ENCODE results near the gene SNAPC3. TPM values are rescaled to one million over a fixed set of nuclear protein-coding genes. Genes with fewer than 3 reads are reported as not detected.

SNAPC3 gene
- total RNA-seq, 2 experiments from 2014 or later, result 54.2 to 57.2 TPM

DNA sequence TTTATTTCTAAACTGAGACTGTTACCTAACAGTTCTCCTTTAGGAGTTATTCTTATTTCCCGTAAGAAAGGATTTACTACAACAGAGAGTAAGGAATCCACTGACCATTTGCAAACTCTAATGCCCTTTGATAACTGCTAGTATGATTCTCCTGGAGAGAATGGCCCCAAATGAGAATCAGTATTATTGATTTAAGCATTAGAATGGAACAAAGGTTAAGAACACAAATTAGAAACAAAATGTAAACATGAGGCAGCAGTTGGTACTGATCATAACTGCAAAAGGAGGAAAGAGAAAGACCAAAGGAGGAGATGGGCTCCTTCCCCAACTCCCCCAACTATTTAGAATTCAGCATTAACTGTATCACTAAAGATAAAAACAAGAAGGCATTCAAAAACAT, 57.4 kb downstream of the SNAPC3 start:
- POLR2A ChIA-PET, result interaction anchor here (0.6 kb wide), 1 partner anchor 72 kb away, joined by 3 read pairs; no protein-coding TSS in a partner anchor

DNA sequence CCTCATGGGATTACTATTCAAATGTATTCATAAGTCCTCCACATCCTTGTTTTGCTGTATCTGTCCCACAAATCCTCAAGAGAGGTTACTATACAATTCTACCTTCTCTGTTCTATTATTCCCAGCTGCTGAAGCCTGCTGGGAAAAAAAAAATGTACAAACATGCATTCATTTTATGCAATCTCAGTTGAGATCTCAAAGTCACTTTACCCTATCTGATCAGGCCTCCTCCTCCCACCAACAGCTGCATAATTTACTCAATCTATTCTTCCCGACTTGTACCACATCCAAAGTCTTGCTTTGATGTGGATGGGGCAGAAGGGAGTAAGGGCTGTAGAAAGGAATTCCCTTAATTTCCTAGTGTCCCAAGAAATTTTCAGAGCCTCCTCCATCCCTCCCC, 59.5 kb downstream of the SNAPC3 start:
- Histone ChIP-seq H2AFZ (ENCODE audit: low read length) (no peak overlapping the region), H3K4me1 (ENCODE audit: insufficient read depth, low read length, poor library complexity, severe bottlenecking) (no peaks in the 10 kb centered on the region), H3K4me3 (ENCODE audit: low read depth, low read length, poor library complexity, severe bottlenecking) (no peak overlapping the region), H3K4me2 (ENCODE audit: low read length) (no peak overlapping the region), H3K36me3 (ENCODE audit: insufficient read depth, low read length) (peaks cover 94% of the 10 kb centered on the region), H4K20me1 (ENCODE audit: insufficient read depth, low read length) (no peaks in the 10 kb centered on the region; the same call in 1 of the 2 replicates), H3K9me2 (ENCODE audit: insufficient read depth, low read length) (no peaks in the 10 kb centered on the region), H3K79me2 (ENCODE audit: insufficient read depth, low read depth, low read length) (peaks cover 21% of the 10 kb centered on the region; the same call in 1 of the 2 replicates), H3K9me3 (ENCODE audit: low read length) (no peaks in the 10 kb centered on the region), H3K27ac (ENCODE audit: low read depth, low read length, poor library complexity, severe bottlenecking) (no peak overlapping the region)
- POLR2A ChIA-PET, result interaction anchor here (0.7 to 1.2 kb wide), 3 partner anchors 10 to 127 kb away, joined by 3 to 4 read pairs (median 3); no protein-coding TSS in a partner anchor
- DNase-seq (ENCODE audit: low spot score), result no peak
- BruUV-seq (replicated peaks), result no TSS peak
- TF ChIP-seq, protein P1, sequence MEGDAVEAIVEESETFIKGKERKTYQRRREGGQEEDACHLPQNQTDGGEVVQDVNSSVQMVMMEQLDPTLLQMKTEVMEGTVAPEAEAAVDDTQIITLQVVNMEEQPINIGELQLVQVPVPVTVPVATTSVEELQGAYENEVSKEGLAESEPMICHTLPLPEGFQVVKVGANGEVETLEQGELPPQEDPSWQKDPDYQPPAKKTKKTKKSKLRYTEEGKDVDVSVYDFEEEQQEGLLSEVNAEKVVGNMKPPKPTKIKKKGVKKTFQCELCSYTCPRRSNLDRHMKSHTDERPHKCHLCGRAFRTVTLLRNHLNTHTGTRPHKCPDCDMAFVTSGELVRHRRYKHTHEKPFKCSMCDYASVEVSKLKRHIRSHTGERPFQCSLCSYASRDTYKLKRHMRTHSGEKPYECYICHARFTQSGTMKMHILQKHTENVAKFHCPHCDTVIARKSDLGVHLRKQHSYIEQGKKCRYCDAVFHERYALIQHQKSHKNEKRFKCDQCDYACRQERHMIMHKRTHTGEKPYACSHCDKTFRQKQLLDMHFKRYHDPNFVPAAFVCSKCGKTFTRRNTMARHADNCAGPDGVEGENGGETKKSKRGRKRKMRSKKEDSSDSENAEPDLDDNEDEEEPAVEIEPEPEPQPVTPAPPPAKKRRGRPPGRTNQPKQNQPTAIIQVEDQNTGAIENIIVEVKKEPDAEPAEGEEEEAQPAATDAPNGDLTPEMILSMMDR (conservative IDR thresholded peaks at IDR 0.05; ENCODE audit: low read length), result no peak
- TF ChIP-seq EZH2phosphoT487 (IDR thresholded peaks at IDR 0.05; ENCODE audit: borderline replicate concordance, low read depth, low read length), result no peak
- CTCF ChIA-PET (ENCODE audit: unreplicated experiment), result no interaction called here
- intact Hi-C loops (cut with micrococcal nuclease; ENCODE audit: unreplicated experiment), result no loop called here

More for the DNA sequence above, 57.4 kb downstream of the SNAPC3 start:
- Histone ChIP-seq H3K79me2 (ENCODE audit: insufficient read depth, low read depth, low read length) (peaks cover 17% of the 10 kb centered on the region; the same call in 1 of the 2 replicates), H3K9me2 (ENCODE audit: insufficient read depth, low read length) (no peaks in the 10 kb centered on the region), H4K20me1 (ENCODE audit: insufficient read depth, low read length) (no peaks in the 10 kb centered on the region; the same call in 1 of the 2 replicates), H3K9me3 (ENCODE audit: low read length) (no peaks in the 10 kb centered on the region), H3K4me1 (ENCODE audit: insufficient read depth, low read length, poor library complexity, severe bottlenecking) (no peaks in the 10 kb centered on the region), H3K36me3 (ENCODE audit: insufficient read depth, low read length) (peaks cover 94% of the 10 kb centered on the region), H3K27ac (ENCODE audit: low read depth, low read length, poor library complexity, severe bottlenecking) (no peak overlapping the region), H2AFZ (ENCODE audit: low read length) (no peak overlapping the region), H3K4me3 (ENCODE audit: low read depth, low read length, poor library complexity, severe bottlenecking) (no peak overlapping the region), H3K4me2 (ENCODE audit: low read length) (no peak overlapping the region)
- no TSS peak for BruUV-seq (replicated peaks)
- no peak for DNase-seq (ENCODE audit: low spot score)
- no peak for TF ChIP-seq EZH2phosphoT487 (IDR thresholded peaks at IDR 0.05; ENCODE audit: borderline replicate concordance, low read depth, low read length)
- TF ChIP-seq, protein P1 (conservative IDR thresholded peaks at IDR 0.05; ENCODE audit: low read length), result no peak
- CTCF ChIA-PET (ENCODE audit: unreplicated experiment), result no interaction called here
- intact Hi-C loops (cut with micrococcal nuclease; ENCODE audit: unreplicated experiment), result no loop called here

DNA sequence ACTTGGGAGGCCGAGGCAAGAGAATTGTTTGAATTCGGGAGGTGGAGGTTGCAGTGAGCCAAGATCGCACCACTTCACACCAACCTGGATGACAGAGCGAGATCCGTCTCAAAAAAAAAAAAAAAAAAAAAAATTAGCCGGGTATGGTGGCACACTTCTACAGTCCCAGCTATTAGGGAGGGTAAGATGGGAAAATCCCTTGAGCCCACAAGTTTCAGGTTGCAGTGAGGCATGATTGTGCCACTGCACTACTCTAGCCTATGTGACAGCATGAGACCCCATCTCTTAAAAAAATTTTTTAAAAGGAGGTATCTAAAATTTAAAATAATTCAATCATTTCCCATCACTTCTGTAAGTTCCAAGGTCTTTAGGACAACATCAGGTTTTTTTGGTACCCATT, 62.1 kb downstream of the SNAPC3 start:
- Histone ChIP-seq H3K4me2 (ENCODE audit: low read length) (no peak overlapping the region), H3K4me3 (ENCODE audit: low read depth, low read length, poor library complexity, severe bottlenecking) (no peak overlapping the region), H3K9me2 (ENCODE audit: insufficient read depth, low read length) (no peaks in the 10 kb centered on the region), H3K9me3 (ENCODE audit: low read length) (no peaks in the 10 kb centered on the region), H4K20me1 (ENCODE audit: insufficient read depth, low read length) (no peaks in the 10 kb centered on the region; the same call in 1 of the 2 replicates), H2AFZ (ENCODE audit: low read length) (no peak overlapping the region), H3K36me3 (ENCODE audit: insufficient read depth, low read length) (peaks cover 94% of the 10 kb centered on the region), H3K79me2 (ENCODE audit: insufficient read depth, low read depth, low read length) (peaks cover 13% of the 10 kb centered on the region; the same call in 1 of the 2 replicates), H3K4me1 (ENCODE audit: insufficient read depth, low read length, poor library complexity, severe bottlenecking) (no peaks in the 10 kb centered on the region), H3K27ac (ENCODE audit: low read depth, low read length, poor library complexity, severe bottlenecking) (no peak overlapping the region)
- BruUV-seq (replicated peaks), result no TSS peak
- no peak for DNase-seq (ENCODE audit: low spot score)
- ChIA-PET CTCF (ENCODE audit: unreplicated experiment) (no interaction called here), POLR2A (interaction anchor here (1.0 kb wide), 1 partner anchor 10 kb away, joined by 3 read pairs; no protein-coding TSS in a partner anchor)
- no peak for TF ChIP-seq EZH2phosphoT487 (IDR thresholded peaks at IDR 0.05; ENCODE audit: borderline replicate concordance, low read depth, low read length)
- TF ChIP-seq, protein P1 (conservative IDR thresholded peaks at IDR 0.05; ENCODE audit: low read length), result no peak
- intact Hi-C loops (cut with micrococcal nuclease; ENCODE audit: unreplicated experiment), result no loop called here

Data from OCI-LY7 (cell line).